ENCODE measurements around the gene ST8SIA2. TPM values are rescaled to one million over a fixed set of nuclear protein-coding genes. Genes with fewer than 3 reads are reported as not detected.
A peak's percentile ranks its signal among the peaks of the same experiment; 100 is the strongest.

The ST8SIA2 gene
- total and polyA plus RNA-seq, 12 donors, result 0.07 to 0.83 (median 0.34) TPM; not detected in 5

- Histone ChIP-seq H3K4me1 (replicated peaks in 1 of 2) (no peaks in the 10 kb centered on the region), H3K9me3 (replicated peaks in 1 of 3) (no peaks in the 10 kb centered on the region), H3K27ac (no peak overlapping the region), H3K36me3 (replicated peaks in 1 of 2) (no peaks in the 10 kb centered on the region), H3K4me3 (no peak overlapping the region), H3K27me3 (peaks cover 3% of the 10 kb centered on the region)
- 84 to 94% (median 86%) methylated on average over 9 to 10 of the region's 10 CpGs for WGBS, 4 donors
- intact Hi-C loops (cut with DNase I), result no loop called here
- DNase-seq, result no peak
- no peak for TF ChIP-seq CTCF (IDR thresholded peaks at IDR 0.05)
- TF ChIP-seq POLR2A (IDR thresholded peaks at IDR 0.05), result no peak
These were observed 16.4 kb upstream of the ST8SIA2 start for GRCh38 chr15:92377083-92377789.

GRCh38 chr15:92383519-92384324 is 10.0 kb upstream of the ST8SIA2 start:
- DNase-seq, result peak in 1 of 7 donors; percentile 10
- Histone ChIP-seq H3K4me3 (no peak overlapping the region), H3K9me3 (replicated peaks in 1 of 3) (no peaks in the 10 kb centered on the region), H3K4me1 (replicated peaks in 1 of 2) (no peaks in the 10 kb centered on the region), H3K36me3 (replicated peaks in 1 of 2) (no peaks in the 10 kb centered on the region), H3K27ac (no peak overlapping the region), H3K27me3 (peaks cover 18% of the 10 kb centered on the region)
- intact Hi-C loops (cut with DNase I), result no loop called here
- TF ChIP-seq POLR2A (IDR thresholded peaks at IDR 0.05) (no peak), CTCF (IDR thresholded peaks at IDR 0.05) (peak in 2 of 6 experiments; percentile 27 to 38)
- 34 to 43% (median 35%) methylated on average over 10 of the region's 10 CpGs for WGBS, 4 donors

GRCh38 chr15:92384381-92384780 is 9.3 kb upstream of the ST8SIA2 start:
- H3K36me3 ChIP-seq (replicated peaks in 1 of 2), result no peaks in the 10 kb centered on the region
- 51 to 80% (median 58%) methylated on average over 2 of the region's 2 CpGs for WGBS, 4 donors
- no peak for DNase-seq
- no peaks in the 10 kb centered on the region for H3K4me1 ChIP-seq (replicated peaks in 1 of 2)
- no peaks in the 10 kb centered on the region for H3K9me3 ChIP-seq (replicated peaks in 1 of 3)
- peaks cover 18% of the 10 kb centered on the region for H3K27me3 ChIP-seq
- no peak overlapping the region for H3K4me3 ChIP-seq
- TF ChIP-seq POLR2A (IDR thresholded peaks at IDR 0.05) (no peak), CTCF (IDR thresholded peaks at IDR 0.05) (no peak)
- no peak overlapping the region for H3K27ac ChIP-seq
- intact Hi-C loops (cut with DNase I), result no loop called here

- Histone ChIP-seq H3K4me1 (replicated peaks in 1 of 2) (no peaks in the 10 kb centered on the region), H3K36me3 (replicated peaks in 1 of 2) (no peaks in the 10 kb centered on the region), H3K4me3 (no peak overlapping the region), H3K27ac (no peak overlapping the region), H3K27me3 (peaks cover 18% of the 10 kb centered on the region), H3K9me3 (replicated peaks in 1 of 3) (no peaks in the 10 kb centered on the region)
- 47 to 84% (median 71%) methylated on average over 2 of the region's 2 CpGs for WGBS, 4 donors
- intact Hi-C loops (cut with DNase I), result no loop called here
- DNase-seq, result no peak
- TF ChIP-seq POLR2A (IDR thresholded peaks at IDR 0.05) (no peak), CTCF (IDR thresholded peaks at IDR 0.05) (no peak)
These were observed 8.6 kb upstream of the ST8SIA2 start for GRCh38 chr15:92385096-92385495.

All from adrenal gland (tissue), 12 donors.